ENCODE results near the gene CTCFL.

GRCh38 chr20:57459897-57460296 is 65.0 kb downstream of the CTCFL start:
- TF ChIP-seq, protein P1, sequence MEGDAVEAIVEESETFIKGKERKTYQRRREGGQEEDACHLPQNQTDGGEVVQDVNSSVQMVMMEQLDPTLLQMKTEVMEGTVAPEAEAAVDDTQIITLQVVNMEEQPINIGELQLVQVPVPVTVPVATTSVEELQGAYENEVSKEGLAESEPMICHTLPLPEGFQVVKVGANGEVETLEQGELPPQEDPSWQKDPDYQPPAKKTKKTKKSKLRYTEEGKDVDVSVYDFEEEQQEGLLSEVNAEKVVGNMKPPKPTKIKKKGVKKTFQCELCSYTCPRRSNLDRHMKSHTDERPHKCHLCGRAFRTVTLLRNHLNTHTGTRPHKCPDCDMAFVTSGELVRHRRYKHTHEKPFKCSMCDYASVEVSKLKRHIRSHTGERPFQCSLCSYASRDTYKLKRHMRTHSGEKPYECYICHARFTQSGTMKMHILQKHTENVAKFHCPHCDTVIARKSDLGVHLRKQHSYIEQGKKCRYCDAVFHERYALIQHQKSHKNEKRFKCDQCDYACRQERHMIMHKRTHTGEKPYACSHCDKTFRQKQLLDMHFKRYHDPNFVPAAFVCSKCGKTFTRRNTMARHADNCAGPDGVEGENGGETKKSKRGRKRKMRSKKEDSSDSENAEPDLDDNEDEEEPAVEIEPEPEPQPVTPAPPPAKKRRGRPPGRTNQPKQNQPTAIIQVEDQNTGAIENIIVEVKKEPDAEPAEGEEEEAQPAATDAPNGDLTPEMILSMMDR (conservative IDR thresholded peaks at IDR 0.05 in 1 of 2, IDR thresholded peaks at IDR 0.05 in 1 of 2; ENCODE audit: low read depth in 1 of 2, low read length in 2 of 2): no peak
- TF ChIP-seq EZH2 (IDR thresholded peaks at IDR 0.05; ENCODE audit: low read length, missing control alignments): no peak

Data from fibroblast of lung (primary cell).